SK-N-MC (cell line): ENCODE data around the gene CD46.
"Not testable (repeated sequence)": the region's sequence is repeated elsewhere in the genome, so short reads cannot be mapped to it uniquely, and the experiment has no call there.

Experiments
- DNase-seq: peaks from one replicate; pipeline ENCODE4 v3.0.0-alpha.2; 2011; ENCODE audit warnings: low read depth, low spot score
- H3K27ac ChIP-seq: fragments of 200-600 bp; sonication (generic); 2 replicates; pipeline ENCODE4 v1.5.1; 2016; ENCODE audit warnings: mixed run types
- H3K36me3 ChIP-seq: fragments of 200-600 bp; sonication (generic); 2 replicates; pipeline ENCODE4 v1.6.1; 2017; ENCODE audit warnings: antibody characterized with exemption, low read length, mixed read lengths; ENCODE audit not compliant: insufficient read depth
- H3K4me3 ChIP-seq: fragments of 200-600 bp; sonication (generic); 2 replicates; pipeline ENCODE4 v1.5.1; 2016
- H3K9ac ChIP-seq: fragments of 200-600 bp; sonication (generic); 2 replicates; pipeline ENCODE4 v1.8.0; 2017; ENCODE audit warnings: mixed run types, mixed read lengths; ENCODE audit not compliant: insufficient read length
- H3K9me3 ChIP-seq: fragments of 200-600 bp; sonication (generic); 2 replicates; pipeline ENCODE4 v1.6.1; 2017; ENCODE audit warnings: low read depth, mild to moderate bottlenecking, antibody characterized with exemption, low read length, moderate library complexity, mixed read lengths
- EZH2 ChIP-seq: fragments of 200-600 bp; sonication (generic); IDR thresholded peaks from one replicate; pipeline ENCODE4 v1.6.1; 2017; ENCODE audit warnings: antibody characterized with exemption
- FOXP2 ChIP-seq: optimal IDR thresholded peaks from 2 replicates; pipeline ENCODE3; 2011; ENCODE audit warnings: mild to moderate bottlenecking, moderate library complexity; ENCODE audit not compliant: insufficient read depth; ENCODE audit errors: extremely low read length, control extremely low read depth
- POLR2AphosphoS5 ChIP-seq: IDR thresholded peaks from 2 replicates; pipeline ENCODE4 v1.6.1; 2012; ENCODE audit warnings: mild to moderate bottlenecking, low read depth, low read length, borderline replicate concordance

Gene CD46

DNA sequence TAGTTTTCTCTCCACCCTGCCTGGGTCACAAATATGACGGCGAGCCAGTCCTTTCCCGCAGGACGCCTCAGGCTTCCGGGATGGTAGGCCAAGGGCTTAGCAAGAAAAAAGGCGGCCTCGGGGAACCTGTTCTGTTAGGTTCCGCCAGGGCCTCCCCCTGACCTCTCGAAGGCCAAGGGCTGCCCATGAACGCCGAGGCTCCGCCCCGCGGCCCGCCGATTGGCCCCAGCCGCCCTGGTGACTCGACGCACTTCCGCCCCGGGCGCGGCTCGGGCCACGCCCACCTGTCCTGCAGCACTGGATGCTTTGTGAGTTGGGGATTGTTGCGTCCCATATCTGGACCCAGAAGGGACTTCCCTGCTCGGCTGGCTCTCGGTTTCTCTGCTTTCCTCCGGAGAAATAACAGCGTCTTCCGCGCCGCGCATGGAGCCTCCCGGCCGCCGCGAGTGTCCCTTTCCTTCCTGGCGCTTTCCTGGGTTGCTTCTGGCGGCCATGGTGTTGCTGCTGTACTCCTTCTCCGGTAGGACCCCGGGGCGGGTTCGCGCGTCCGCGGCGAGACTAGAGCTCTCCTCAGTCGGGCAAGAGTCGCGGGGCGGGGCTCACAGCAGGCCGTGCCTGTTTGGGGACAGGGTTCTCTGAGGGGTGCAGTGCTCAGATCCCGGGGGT is at the start of gene CD46:
TSS of gene CD46 (plus strand) at position 265 of the 666 bp plus-strand sequence. CDS start at position 424, 159 bp downstream.
- Histone ChIP-seq H3K4me3 (peak within 1 kb of the TSS; percentile 99), H3K36me3 (peaks cover 3% of the 10 kb centered on the region)
- DNase-seq, result peak; percentile 28

GRCh38 chr1:207702317-207702716 is 49.5 kb upstream of the CD46 start:
- TF ChIP-seq POLR2AphosphoS5 (no peak), EZH2 (no peak), FOXP2 (no peak)
- Histone ChIP-seq H3K9ac (no peak overlapping the region), H3K4me3 (no peak overlapping the region), H3K36me3 (no peaks in the 10 kb centered on the region), H3K27ac (no peak overlapping the region), H3K9me3 (no peaks in the 10 kb centered on the region)
- DNase-seq, result no peak

More for the DNA sequence above, at the start of gene CD46:
- no peak for TF ChIP-seq EZH2
- peak; percentile 93 for TF ChIP-seq POLR2AphosphoS5
- no peak for TF ChIP-seq FOXP2
- H3K27ac ChIP-seq, result peak within 1 kb of the TSS; percentile 71
- H3K9me3 ChIP-seq, result no peaks in the 10 kb centered on the region
- peak within 1 kb of the TSS; percentile 90 for H3K9ac ChIP-seq

DNA sequence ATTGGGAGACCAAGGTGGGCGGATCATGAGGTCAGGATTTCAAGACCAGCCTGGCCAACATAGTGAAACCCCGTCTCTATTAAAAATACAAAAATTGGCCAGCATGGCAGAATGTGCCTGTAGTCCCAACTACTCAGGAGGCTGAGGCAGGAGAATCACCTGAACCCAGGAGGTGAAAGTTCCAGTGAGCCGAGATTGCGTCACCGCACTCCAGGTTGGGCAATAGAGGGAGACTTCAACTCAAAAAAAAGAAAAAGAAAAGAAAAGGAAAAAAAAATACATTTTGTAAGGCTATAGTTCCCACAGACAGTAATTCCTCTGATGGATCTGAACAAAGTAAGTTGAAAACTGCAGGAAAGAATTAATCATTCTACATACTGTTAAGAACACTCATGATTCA is 48.1 kb upstream of the CD46 start:
- Histone ChIP-seq H3K9me3 (no peaks in the 10 kb centered on the region), H3K36me3 (no peaks in the 10 kb centered on the region), H3K27ac (no peak overlapping the region), H3K9ac (no peak overlapping the region), H3K4me3 (no peak overlapping the region)
- no peak for DNase-seq
- TF ChIP-seq FOXP2 (no peak), EZH2 (no peak), POLR2AphosphoS5 (no peak)

DNA sequence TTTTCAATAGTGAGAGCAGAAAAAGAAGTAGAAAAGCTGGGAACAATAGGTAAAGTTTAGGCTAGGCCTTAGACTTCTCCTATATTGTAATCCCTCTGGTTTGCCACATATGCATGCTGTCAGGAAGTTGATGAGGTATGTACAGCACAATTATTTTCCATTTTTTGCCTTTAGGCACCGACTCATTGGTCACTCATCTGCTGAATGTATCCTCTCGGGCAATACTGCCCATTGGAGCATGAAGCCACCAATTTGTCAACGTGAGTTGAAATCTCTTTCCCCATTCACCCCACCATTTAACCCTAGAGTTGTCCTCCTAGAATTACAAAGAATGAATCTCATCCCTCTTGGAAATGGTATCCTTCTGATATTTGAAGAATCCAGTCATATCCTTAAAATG is 43.9 kb upstream of the CD46 start:
- H3K27ac ChIP-seq, H3K36me3 ChIP-seq, DNase-seq, H3K4me3 ChIP-seq, H3K9ac ChIP-seq, H3K9me3 ChIP-seq: not testable (repeated sequence)

DNA sequence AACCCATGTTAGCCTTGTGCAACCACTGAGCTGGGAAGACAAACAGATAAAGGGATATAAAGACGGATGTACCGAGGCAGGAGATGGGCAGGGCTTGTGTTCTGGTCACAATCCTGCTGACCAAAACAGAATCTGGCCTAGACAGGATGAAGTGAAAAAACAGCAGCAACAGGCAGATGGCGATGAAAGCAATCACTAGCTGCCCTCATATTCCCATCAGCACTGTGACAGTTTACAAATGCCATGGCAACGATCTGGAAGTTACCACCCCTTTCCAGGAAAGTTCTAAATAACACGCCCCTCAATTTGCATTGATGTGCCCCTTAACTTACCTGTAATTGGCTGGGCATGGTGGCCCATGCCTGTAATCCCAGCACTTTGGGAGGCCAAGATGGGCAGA is 40.6 kb upstream of the CD46 start:
- TF ChIP-seq FOXP2 (no peak), EZH2 (no peak), POLR2AphosphoS5 (no peak)
- Histone ChIP-seq H3K9ac (no peak overlapping the region), H3K36me3 (no peaks in the 10 kb centered on the region), H3K4me3 (no peak overlapping the region), H3K9me3 (no peaks in the 10 kb centered on the region), H3K27ac (no peak overlapping the region)
- no peak for DNase-seq

DNA sequence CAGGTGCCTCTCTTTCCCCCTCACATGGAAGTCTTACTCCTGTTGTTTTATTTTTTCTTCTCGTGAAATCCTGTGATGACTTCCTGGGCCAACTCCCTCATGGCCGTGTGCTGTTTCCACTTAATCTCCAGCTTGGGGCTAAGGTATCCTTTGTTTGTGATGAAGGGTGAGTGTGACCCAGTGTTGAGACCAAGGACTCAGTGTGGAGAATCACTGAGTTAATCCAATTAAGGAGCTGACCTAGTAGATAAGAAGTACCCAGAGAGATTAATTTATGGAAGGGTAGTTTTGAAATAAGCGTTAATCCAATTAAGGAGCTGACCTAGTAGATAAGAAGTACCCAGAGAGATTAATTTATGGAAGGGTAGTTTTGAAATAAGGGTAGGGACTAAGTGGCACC is 39.2 kb upstream of the CD46 start:
- not testable (repeated sequence) for H3K9ac ChIP-seq, H3K4me3 ChIP-seq, DNase-seq, H3K27ac ChIP-seq, H3K9me3 ChIP-seq, H3K36me3 ChIP-seq

DNA sequence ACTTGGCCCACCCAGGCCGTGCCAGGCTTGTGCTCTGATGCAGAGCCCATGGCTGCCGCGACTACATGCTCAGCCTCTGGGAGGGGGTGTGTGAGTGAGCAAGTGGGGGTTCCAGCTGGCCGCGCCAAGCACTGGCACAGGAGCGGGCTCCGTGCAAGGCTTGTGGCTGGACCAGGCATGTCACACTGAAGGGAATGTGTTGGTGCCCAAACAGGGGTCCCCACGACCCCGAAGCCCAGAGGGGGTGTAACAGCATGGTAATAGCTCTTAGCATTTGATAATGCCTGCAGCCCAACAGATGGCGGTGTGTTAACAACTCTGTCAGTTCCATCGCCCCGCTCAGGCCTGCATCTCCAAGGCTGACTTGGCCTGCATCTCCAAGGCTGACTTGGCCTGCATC is 38.3 kb upstream of the CD46 start:
- H3K36me3 ChIP-seq, result no peaks in the 10 kb centered on the region
- DNase-seq, result no peak

DNA sequence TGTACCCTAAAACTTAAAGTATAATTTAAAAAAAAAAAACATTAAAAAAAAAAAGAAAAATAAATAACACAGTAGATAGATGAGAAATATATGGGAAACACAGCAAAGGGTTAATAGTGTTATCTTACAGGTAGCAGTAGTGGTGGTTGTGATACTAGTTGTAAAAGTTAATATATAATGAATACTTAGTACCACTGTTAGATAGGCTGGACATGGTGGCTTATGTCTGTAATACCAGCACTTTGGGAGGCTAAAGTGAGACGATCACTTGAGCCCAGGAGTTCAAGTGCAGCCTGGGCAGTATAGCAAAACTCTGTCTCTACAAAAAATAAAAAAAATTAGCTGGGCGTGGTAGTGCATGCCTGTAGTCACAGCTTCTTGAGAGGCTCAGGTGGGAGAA is 32.6 kb upstream of the CD46 start:
- no peak for TF ChIP-seq POLR2AphosphoS5
- no peak for TF ChIP-seq EZH2
- TF ChIP-seq FOXP2, result no peak
- no peak for DNase-seq
- Histone ChIP-seq H3K9ac (no peak overlapping the region), H3K9me3 (no peaks in the 10 kb centered on the region), H3K36me3 (no peaks in the 10 kb centered on the region), H3K4me3 (no peak overlapping the region), H3K27ac (no peak overlapping the region)

More for the DNA sequence above, 38.3 kb upstream of the CD46 start:
- H3K4me3 ChIP-seq, result no peak overlapping the region
- no peak overlapping the region for H3K27ac ChIP-seq
- TF ChIP-seq POLR2AphosphoS5 (no peak), FOXP2 (no peak), EZH2 (no peak)
- H3K9ac ChIP-seq, result no peak overlapping the region
- H3K9me3 ChIP-seq, result no peaks in the 10 kb centered on the region

- not testable (repeated sequence) for H3K9ac ChIP-seq, H3K27ac ChIP-seq, H3K4me3 ChIP-seq, DNase-seq, H3K36me3 ChIP-seq, H3K9me3 ChIP-seq
Observed at GRCh38 chr1:207728200-207728858, 23.5 kb upstream of the CD46 start.

GRCh38 chr1:207737503-207738157 is 14.2 kb upstream of the CD46 start:
- not testable (repeated sequence) for H3K27ac ChIP-seq, H3K9ac ChIP-seq, H3K4me3 ChIP-seq

GRCh38 chr1:207738158-207738659 is 13.6 kb upstream of the CD46 start:
- H3K27ac ChIP-seq, H3K9ac ChIP-seq, DNase-seq, H3K9me3 ChIP-seq, H3K36me3 ChIP-seq, H3K4me3 ChIP-seq: not testable (repeated sequence)

More at GRCh38 chr1:207737503-207738157, 14.2 kb upstream of the CD46 start:
- not testable (repeated sequence) for DNase-seq, H3K9me3 ChIP-seq, H3K36me3 ChIP-seq
